Stimulated activated memory B cell treated with anti-CD40 and anti-IgM and Interleukin-4, amounts not matched to agents 10 μg/mL and 1 μg/mL and 100 μg/mL, for 72 hours (primary cell): Measurements from ENCODE around the gene FGF18.

ENCODE experiments used
- ATAC-seq: fragments of 150-1000 bp; cut with Tn5 transposase; 2 replicates; pipeline ENCODE4 v1.10.0; 2021
- H3K27ac Mint-ChIP-seq: one replicate; pipeline ENCODE4 v1.8.0; 2022; ENCODE audit warnings: mild to moderate bottlenecking, mixed read lengths
- H3K27me3 Mint-ChIP-seq: one replicate; pipeline ENCODE4 v1.8.0; 2022; ENCODE audit warnings: mixed read lengths
- H3K36me3 Mint-ChIP-seq: one replicate; pipeline ENCODE4 v1.8.0; 2022; ENCODE audit warnings: mixed read lengths
- H3K4me1 Mint-ChIP-seq: one replicate; pipeline ENCODE4 v1.8.0; 2022; ENCODE audit warnings: mixed read lengths
- H3K4me3 Mint-ChIP-seq: one replicate; pipeline ENCODE4 v1.8.0; 2022; ENCODE audit warnings: mild to moderate bottlenecking, moderate library complexity, mixed read lengths
- H3K9me3 Mint-ChIP-seq: one replicate; pipeline ENCODE4 v1.8.0; 2022; ENCODE audit warnings: mixed read lengths

FGF18 gene

GRCh38 chr5:171462136-171462927 lies 42.9 kb downstream of the FGF18 start:
- Mint-ChIP-seq H3K4me1 (no peaks in the 10 kb centered on the region), H3K9me3 (no peaks in the 10 kb centered on the region), H3K27me3 (peaks cover 65% of the 10 kb centered on the region), H3K27ac (no peak overlapping the region), H3K36me3 (no peaks in the 10 kb centered on the region), H3K4me3 (no peak overlapping the region)
- no peak for ATAC-seq

- ATAC-seq, result no peak
- Mint-ChIP-seq H3K36me3 (no peaks in the 10 kb centered on the region), H3K27ac (no peak overlapping the region), H3K4me3 (no peak overlapping the region), H3K27me3 (peaks cover 63% of the 10 kb centered on the region), H3K9me3 (no peaks in the 10 kb centered on the region), H3K4me1 (no peaks in the 10 kb centered on the region)
Measured at GRCh38 chr5:171462928-171463861, 43.7 kb downstream of the FGF18 start.

- peaks cover 58% of the 10 kb centered on the region for H3K27me3 Mint-ChIP-seq
- no peak for ATAC-seq
- no peaks in the 10 kb centered on the region for H3K4me1 Mint-ChIP-seq
- no peaks in the 10 kb centered on the region for H3K9me3 Mint-ChIP-seq
- H3K27ac Mint-ChIP-seq, result no peak overlapping the region
- no peaks in the 10 kb centered on the region for H3K36me3 Mint-ChIP-seq
- no peak overlapping the region for H3K4me3 Mint-ChIP-seq
Measured at GRCh38 chr5:171463862-171464229, 44.4 kb downstream of the FGF18 start.

- Mint-ChIP-seq H3K27ac (no peak overlapping the region), H3K4me1 (no peaks in the 10 kb centered on the region), H3K4me3 (no peak overlapping the region), H3K36me3 (no peaks in the 10 kb centered on the region), H3K27me3 (peaks cover 48% of the 10 kb centered on the region), H3K9me3 (no peaks in the 10 kb centered on the region)
- ATAC-seq, result no peak
Measured at GRCh38 chr5:171464829-171465228, 45.4 kb downstream of the FGF18 start.

- no peaks in the 10 kb centered on the region for H3K4me1 Mint-ChIP-seq
- no peak overlapping the region for H3K27ac Mint-ChIP-seq
- H3K4me3 Mint-ChIP-seq, result no peak overlapping the region
- H3K27me3 Mint-ChIP-seq, result peaks cover 58% of the 10 kb centered on the region
- H3K36me3 Mint-ChIP-seq, result no peaks in the 10 kb centered on the region
- ATAC-seq, result no peak
- no peaks in the 10 kb centered on the region for H3K9me3 Mint-ChIP-seq
Measured at GRCh38 chr5:171467107-171467506, 47.7 kb downstream of the FGF18 start.

- no peaks in the 10 kb centered on the region for H3K4me1 Mint-ChIP-seq
- no peaks in the 10 kb centered on the region for H3K36me3 Mint-ChIP-seq
- no peak overlapping the region for H3K27ac Mint-ChIP-seq
- no peak for ATAC-seq
- peaks cover 38% of the 10 kb centered on the region for H3K27me3 Mint-ChIP-seq
- no peak overlapping the region for H3K4me3 Mint-ChIP-seq
- no peaks in the 10 kb centered on the region for H3K9me3 Mint-ChIP-seq
Measured at GRCh38 chr5:171469326-171469725, 49.9 kb downstream of the FGF18 start.

GRCh38 chr5:171470420-171470819 lies 51.0 kb downstream of the FGF18 start:
- H3K4me3 Mint-ChIP-seq, result no peak overlapping the region
- no peak for ATAC-seq
- no peaks in the 10 kb centered on the region for H3K36me3 Mint-ChIP-seq
- no peaks in the 10 kb centered on the region for H3K9me3 Mint-ChIP-seq
- peaks cover 32% of the 10 kb centered on the region for H3K27me3 Mint-ChIP-seq
- no peaks in the 10 kb centered on the region for H3K4me1 Mint-ChIP-seq
- no peak overlapping the region for H3K27ac Mint-ChIP-seq

- no peak for ATAC-seq
- H3K27me3 Mint-ChIP-seq, result peaks cover 19% of the 10 kb centered on the region
- H3K4me3 Mint-ChIP-seq, result no peak overlapping the region
- no peaks in the 10 kb centered on the region for H3K4me1 Mint-ChIP-seq
- H3K9me3 Mint-ChIP-seq, result no peaks in the 10 kb centered on the region
- H3K36me3 Mint-ChIP-seq, result no peaks in the 10 kb centered on the region
- no peak overlapping the region for H3K27ac Mint-ChIP-seq
Measured at GRCh38 chr5:171474230-171474813, 54.9 kb downstream of the FGF18 start.

GRCh38 chr5:171475596-171475995 lies 56.1 kb downstream of the FGF18 start:
- no peak for ATAC-seq
- H3K4me1 Mint-ChIP-seq, result peaks cover 7% of the 10 kb centered on the region

GRCh38 chr5:171476701-171477100 lies 57.3 kb downstream of the FGF18 start:
- peaks cover 7% of the 10 kb centered on the region for H3K4me1 Mint-ChIP-seq
- H3K4me3 Mint-ChIP-seq, result no peak overlapping the region
- no peak for ATAC-seq
- no peaks in the 10 kb centered on the region for H3K36me3 Mint-ChIP-seq
- no peaks in the 10 kb centered on the region for H3K9me3 Mint-ChIP-seq
- peaks cover 23% of the 10 kb centered on the region for H3K27me3 Mint-ChIP-seq
- no peak overlapping the region for H3K27ac Mint-ChIP-seq

More at GRCh38 chr5:171475596-171475995, 56.1 kb downstream of the FGF18 start:
- H3K27me3 Mint-ChIP-seq, result peaks cover 30% of the 10 kb centered on the region
- no peaks in the 10 kb centered on the region for H3K36me3 Mint-ChIP-seq
- H3K4me3 Mint-ChIP-seq, result no peak overlapping the region
- no peak overlapping the region for H3K27ac Mint-ChIP-seq
- H3K9me3 Mint-ChIP-seq, result no peaks in the 10 kb centered on the region

- H3K27ac Mint-ChIP-seq, result no peak overlapping the region
Measured at GRCh38 chr5:171477101-171477500, 57.7 kb downstream of the FGF18 start.

GRCh38 chr5:171477666-171478065 lies 58.2 kb downstream of the FGF18 start:
- H3K4me1 Mint-ChIP-seq, result peaks cover 7% of the 10 kb centered on the region
- H3K27ac Mint-ChIP-seq, result no peak overlapping the region
- peaks cover 30% of the 10 kb centered on the region for H3K27me3 Mint-ChIP-seq
- no peaks in the 10 kb centered on the region for H3K9me3 Mint-ChIP-seq
- no peak overlapping the region for H3K4me3 Mint-ChIP-seq
- ATAC-seq, result no peak
- no peaks in the 10 kb centered on the region for H3K36me3 Mint-ChIP-seq

More at GRCh38 chr5:171477101-171477500, 57.7 kb downstream of the FGF18 start:
- no peak overlapping the region for H3K4me3 Mint-ChIP-seq
- no peak for ATAC-seq
- peaks cover 7% of the 10 kb centered on the region for H3K4me1 Mint-ChIP-seq
- H3K27me3 Mint-ChIP-seq, result peaks cover 27% of the 10 kb centered on the region
- no peaks in the 10 kb centered on the region for H3K36me3 Mint-ChIP-seq
- H3K9me3 Mint-ChIP-seq, result no peaks in the 10 kb centered on the region

- no peak overlapping the region for H3K4me3 Mint-ChIP-seq
- peaks cover 7% of the 10 kb centered on the region for H3K4me1 Mint-ChIP-seq
- H3K9me3 Mint-ChIP-seq, result no peaks in the 10 kb centered on the region
- H3K27me3 Mint-ChIP-seq, result peaks cover 43% of the 10 kb centered on the region
- ATAC-seq, result no peak
- no peaks in the 10 kb centered on the region for H3K36me3 Mint-ChIP-seq
- no peak overlapping the region for H3K27ac Mint-ChIP-seq
Measured at GRCh38 chr5:171478946-171479775, 59.7 kb downstream of the FGF18 start.

GRCh38 chr5:171479776-171480125 lies 60.3 kb downstream of the FGF18 start:
- no peak for ATAC-seq
- Mint-ChIP-seq H3K9me3 (no peaks in the 10 kb centered on the region), H3K36me3 (no peaks in the 10 kb centered on the region), H3K27ac (no peak overlapping the region), H3K4me3 (no peak overlapping the region), H3K4me1 (peaks cover 7% of the 10 kb centered on the region), H3K27me3 (peaks cover 49% of the 10 kb centered on the region)

- Mint-ChIP-seq H3K27ac (no peak overlapping the region), H3K27me3 (peaks cover 48% of the 10 kb centered on the region), H3K4me1 (peaks cover 7% of the 10 kb centered on the region), H3K9me3 (no peaks in the 10 kb centered on the region), H3K4me3 (no peak overlapping the region), H3K36me3 (no peaks in the 10 kb centered on the region)
- ATAC-seq, result no peak
Measured at GRCh38 chr5:171480239-171480638, 60.8 kb downstream of the FGF18 start.
